ENCODE data around the gene FRMD3.

- TF ChIP-seq POLR2A (IDR thresholded peaks at IDR 0.05; ENCODE audit: low read depth) = no peak
- TF ChIP-seq CTCF (IDR thresholded peaks at IDR 0.05) = no peak
These were observed 27.1 kb downstream of the FRMD3 start for GRCh38 chr9:83511051-83511450.
